Right lobe of liver (tissue), 4 donors: ENCODE data around the gene HOXD10.

Source experiments
- CTCF ChIP-seq, 4 donors: fragments of 200-600 bp in 3 of 4; fragments of 450-650 bp in 1 of 4; IDR thresholded peaks; one replicate each; pipeline versions ENCODE4 v1.5.1 to v1.8.0; 2016 to 2022; ENCODE audit warnings: antibody characterized with exemption in 4 of 4, mild to moderate bottlenecking in 2 of 4
- POLR2A ChIP-seq: fragments of 450-650 bp; IDR thresholded peaks from one replicate; pipeline ENCODE4 v1.6.1; 2017; ENCODE audit warnings: antibody characterized with exemption, mild to moderate bottlenecking
- donor health status: DM: no; HTN: no; CAD: no.
- donor health status: DM: no; HTN: no; CAD: no.
- donor health status: DM: no; HTN: yes; CAD: no.

GRCh38 chr2:176111309-176111663, 5.3 kb upstream of the HOXD10 start:
- TF ChIP-seq POLR2A (no peak), CTCF (IDR thresholded peaks at IDR 0.05) (peak; percentile 16 to 65 (median 52))
